Muscle of arm (tissue), 12 donors: ENCODE measurements around the gene TUBB4A. TPM values are rescaled to one million over a fixed set of nuclear protein-coding genes. Genes with fewer than 3 reads are reported as not detected.

Source experiments
- DNase-seq: peaks from one replicate; pipeline ENCODE4 v3.0.0-alpha.2; 2013
- polyA plus RNA-seq, 12 donors: library from polyadenylated mRNA; unstranded; fragments of 120-200 nt; gene quantifications; one replicate each; pipeline ENCODE4 v1.2.1, GENCODE V29; 2013; ENCODE audit not compliant: insufficient read length in 12 of 12

Gene TUBB4A
- polyA plus RNA-seq, 12 donors, result 0.19 to 9.9 (median 0.62) TPM; not detected in 1

- DNase-seq, result no peak
Measured at GRCh38 chr19:6471076-6471475, 31.0 kb downstream of the TUBB4A start.

- DNase-seq, result no peak
Measured at GRCh38 chr19:6470173-6470572, 31.9 kb downstream of the TUBB4A start.

- no peak for DNase-seq
Measured at GRCh38 chr19:6467384-6467783, 34.7 kb downstream of the TUBB4A start.

GRCh38 chr19:6466526-6467248 is 35.4 kb downstream of the TUBB4A start:
- DNase-seq, result no peak

GRCh38 chr19:6465663-6466062 is 36.4 kb downstream of the TUBB4A start:
- DNase-seq, result no peak

GRCh38 chr19:6465006-6465405 is 37.1 kb downstream of the TUBB4A start:
- no peak for DNase-seq

- no peak for DNase-seq
Measured at GRCh38 chr19:6464070-6464873, 37.8 kb downstream of the TUBB4A start, which contains the start of gene CRB3. Gene CRB3 (plus strand): TSS chr19:6464271. CDS start chr19:6464702, 431 bp downstream.

GRCh38 chr19:6460099-6460884 is 41.8 kb downstream of the TUBB4A start:
- DNase-seq, result peak; percentile 98

GRCh38 chr19:6459262-6460098 is 42.6 kb downstream of the TUBB4A start, which contains the start of gene SLC25A23:
Gene SLC25A23 (minus strand): TSS chr19:6459792. CDS start chr19:6459628, 164 bp downstream.
- peak; percentile 82 for DNase-seq

GRCh38 chr19:6458695-6459261 is 43.3 kb downstream of the TUBB4A start:
- DNase-seq, result no peak

- no peak for DNase-seq
Measured at GRCh38 chr19:6457958-6458694, 44.0 kb downstream of the TUBB4A start.

GRCh38 chr19:6455924-6456323 is 46.2 kb downstream of the TUBB4A start:
- DNase-seq, result no peak

- no peak for DNase-seq
Measured at GRCh38 chr19:6453951-6454565, 48.1 kb downstream of the TUBB4A start.

- no peak for DNase-seq
Measured at GRCh38 chr19:6452899-6453298, 49.2 kb downstream of the TUBB4A start.

- DNase-seq, result no peak
Measured at GRCh38 chr19:6452223-6452614, 49.9 kb downstream of the TUBB4A start.

GRCh38 chr19:6451583-6452222 is 50.4 kb downstream of the TUBB4A start:
- DNase-seq, result no peak

GRCh38 chr19:6450166-6450565 is 51.9 kb downstream of the TUBB4A start:
- no peak for DNase-seq

GRCh38 chr19:6448045-6448444 is 54.1 kb downstream of the TUBB4A start:
- DNase-seq, result no peak

GRCh38 chr19:6446452-6446851 is 55.7 kb downstream of the TUBB4A start:
- no peak for DNase-seq
